Measurements from ENCODE around the gene TTLL3. TPM values are rescaled to one million over a fixed set of nuclear protein-coding genes. Genes with fewer than 3 reads are reported as not detected.
"Not testable (repeated sequence)": the region's sequence is repeated elsewhere in the genome, so short reads cannot be mapped to it uniquely, and the experiment has no call there.

Gene TTLL3
- total RNA-seq, 2 donors from 2014 or later: 12.2 to 13.1 TPM

DNA sequence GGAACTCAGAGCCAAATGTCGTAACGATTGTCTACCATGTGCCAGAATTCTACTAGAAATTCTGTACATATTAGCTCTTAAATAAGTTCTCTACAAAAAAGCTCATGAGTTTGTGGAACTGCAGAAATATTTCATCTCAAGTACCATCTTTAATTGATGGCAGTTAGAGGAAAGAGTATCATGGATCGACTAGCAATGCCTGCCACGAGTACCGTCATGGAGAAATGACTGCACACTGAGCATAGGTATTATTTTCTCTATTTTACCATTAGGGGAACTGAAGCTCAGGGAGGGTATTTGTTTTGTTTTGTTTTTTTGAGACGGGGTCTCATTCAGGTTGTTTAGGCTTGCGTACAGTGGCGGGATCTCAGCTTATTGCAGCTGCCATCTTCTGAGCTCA lies 31.0 kb downstream of the TTLL3 start:
- DNase-seq (ENCODE audit: low spot score): no peak
- Histone ChIP-seq H3K9me3 (no peaks in the 10 kb centered on the region), H3K4me3 (no peak overlapping the region), H3K27me3 (no peaks in the 10 kb centered on the region), H3K36me3 (peaks cover 30% of the 10 kb centered on the region), H3K27ac (no peak overlapping the region), H3K4me1 (peaks cover 0 to 11% of the 10 kb centered on the region in 2 donors)
- TF ChIP-seq, protein P1, sequence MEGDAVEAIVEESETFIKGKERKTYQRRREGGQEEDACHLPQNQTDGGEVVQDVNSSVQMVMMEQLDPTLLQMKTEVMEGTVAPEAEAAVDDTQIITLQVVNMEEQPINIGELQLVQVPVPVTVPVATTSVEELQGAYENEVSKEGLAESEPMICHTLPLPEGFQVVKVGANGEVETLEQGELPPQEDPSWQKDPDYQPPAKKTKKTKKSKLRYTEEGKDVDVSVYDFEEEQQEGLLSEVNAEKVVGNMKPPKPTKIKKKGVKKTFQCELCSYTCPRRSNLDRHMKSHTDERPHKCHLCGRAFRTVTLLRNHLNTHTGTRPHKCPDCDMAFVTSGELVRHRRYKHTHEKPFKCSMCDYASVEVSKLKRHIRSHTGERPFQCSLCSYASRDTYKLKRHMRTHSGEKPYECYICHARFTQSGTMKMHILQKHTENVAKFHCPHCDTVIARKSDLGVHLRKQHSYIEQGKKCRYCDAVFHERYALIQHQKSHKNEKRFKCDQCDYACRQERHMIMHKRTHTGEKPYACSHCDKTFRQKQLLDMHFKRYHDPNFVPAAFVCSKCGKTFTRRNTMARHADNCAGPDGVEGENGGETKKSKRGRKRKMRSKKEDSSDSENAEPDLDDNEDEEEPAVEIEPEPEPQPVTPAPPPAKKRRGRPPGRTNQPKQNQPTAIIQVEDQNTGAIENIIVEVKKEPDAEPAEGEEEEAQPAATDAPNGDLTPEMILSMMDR (IDR thresholded peaks at IDR 0.05): no peak

DNA sequence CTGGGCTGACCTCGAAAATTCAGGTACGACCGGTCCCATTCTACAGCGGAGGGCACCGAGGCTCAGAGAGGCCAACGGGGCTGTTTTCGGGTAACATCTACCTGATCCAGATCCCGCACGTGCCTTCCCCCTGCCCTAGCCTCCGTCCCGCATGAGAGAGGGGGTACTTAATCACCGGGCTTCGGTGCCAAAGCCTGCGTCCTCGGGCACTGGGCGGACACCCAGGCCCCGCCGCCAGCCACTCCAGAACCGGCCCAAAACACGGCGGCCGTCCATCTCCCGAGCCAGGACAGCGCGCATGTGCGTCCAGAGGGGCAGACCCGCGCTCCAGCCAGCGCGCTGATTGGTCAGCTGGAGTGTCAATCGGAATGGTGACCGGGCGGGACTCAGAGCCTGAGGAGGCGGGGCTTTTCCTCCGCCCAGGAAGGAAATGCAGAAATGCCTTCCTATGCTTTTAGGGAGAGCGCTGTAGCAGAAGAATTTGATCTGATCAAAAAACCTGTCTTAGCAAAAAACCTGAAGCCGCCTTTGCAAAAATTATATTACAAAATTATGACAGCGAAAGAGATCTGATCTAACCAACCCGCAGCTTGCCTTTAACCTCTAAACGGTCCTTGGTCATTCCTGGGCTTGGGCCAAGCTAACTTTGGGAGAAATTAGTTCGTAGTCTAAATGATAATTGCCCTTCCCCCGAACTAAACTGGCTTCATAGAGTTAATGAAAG lies 33.8 kb downstream of the TTLL3 start, which contains the start of gene RPUSD3:
Gene RPUSD3 (minus strand): TSS at position 294 of the 724 bp plus-strand sequence. CDS start 18 bp downstream, at position 276.
- peak within 1 kb of the TSS; percentile 59 to 68 for H3K4me3 ChIP-seq
- peak; percentile 99 for DNase-seq (ENCODE audit: low spot score)
- H3K4me1 ChIP-seq: peaks cover 0 to 11% of the 10 kb centered on the region in 2 donors
- TF ChIP-seq, protein P1 (IDR thresholded peaks at IDR 0.05): no peak
- H3K27ac ChIP-seq: peak within 1 kb of the TSS; percentile 79 to 81
- H3K36me3 ChIP-seq: peaks cover 26% of the 10 kb centered on the region
- no peaks in the 10 kb centered on the region for H3K9me3 ChIP-seq
- H3K27me3 ChIP-seq: no peaks in the 10 kb centered on the region

DNA sequence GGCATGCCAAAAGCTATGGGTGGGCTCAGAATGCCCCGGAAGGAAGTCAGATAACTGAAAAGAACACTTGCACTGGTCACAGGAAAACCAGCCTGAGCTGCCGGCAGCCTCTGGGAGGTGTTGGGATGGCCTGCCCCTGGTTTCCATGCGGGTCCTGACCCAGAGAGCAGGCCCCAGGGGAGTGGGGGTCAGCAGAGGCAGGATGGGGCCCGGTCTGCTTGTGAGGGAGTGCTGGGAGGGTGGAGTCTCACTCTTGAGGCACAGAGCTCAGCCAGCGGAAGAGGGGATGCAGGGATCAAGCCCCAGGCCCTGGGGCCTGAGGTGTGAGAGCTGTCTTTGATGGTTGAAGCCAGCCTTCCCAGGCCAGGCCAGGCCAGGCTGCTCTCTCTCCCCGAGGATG lies 36.2 kb downstream of the TTLL3 start:
- Histone ChIP-seq H3K27ac (no peak overlapping the region), H3K36me3 (peaks cover 5% of the 10 kb centered on the region), H3K27me3 (no peaks in the 10 kb centered on the region), H3K4me1 (peaks cover 0 to 11% of the 10 kb centered on the region in 2 donors), H3K4me3 (no peak overlapping the region), H3K9me3 (no peaks in the 10 kb centered on the region)
- TF ChIP-seq, protein P1 (IDR thresholded peaks at IDR 0.05): no peak
- DNase-seq (ENCODE audit: low spot score): no peak

DNA sequence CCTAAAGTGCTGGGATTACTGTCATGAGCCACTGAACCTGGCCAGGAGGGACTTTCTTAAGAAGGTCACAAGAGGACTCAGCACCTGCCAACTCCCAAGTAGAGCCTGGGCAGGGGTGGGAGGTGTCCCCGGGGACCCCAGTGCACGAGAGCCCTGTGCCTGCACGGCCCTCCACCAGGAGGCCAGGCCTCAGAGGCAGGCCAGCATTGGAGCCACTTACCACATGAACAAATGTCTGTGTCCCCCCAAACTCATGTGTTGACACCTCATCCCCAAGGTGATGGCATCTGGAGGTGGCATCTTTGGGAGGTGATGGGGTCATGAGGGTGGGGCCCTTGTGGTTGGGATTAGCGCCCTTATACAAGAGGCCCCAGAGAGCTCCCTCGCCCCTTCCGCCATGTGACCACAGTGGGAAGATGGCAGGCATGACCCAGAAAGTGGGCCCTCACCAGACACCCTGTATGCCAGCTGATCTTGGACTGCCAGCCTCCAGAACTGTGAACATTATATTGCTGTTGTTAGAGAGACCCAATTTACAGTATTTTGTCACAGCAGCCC lies 36.9 kb downstream of the TTLL3 start:
- H3K9me3 ChIP-seq: no peaks in the 10 kb centered on the region
- TF ChIP-seq, protein P1 (IDR thresholded peaks at IDR 0.05): no peak
- DNase-seq (ENCODE audit: low spot score): no peak
- no peaks in the 10 kb centered on the region for H3K36me3 ChIP-seq
- H3K4me3 ChIP-seq: no peak overlapping the region
- H3K4me1 ChIP-seq: peaks cover 0 to 11% of the 10 kb centered on the region in 2 donors
- H3K27me3 ChIP-seq: no peaks in the 10 kb centered on the region
- H3K27ac ChIP-seq: no peak overlapping the region

DNA sequence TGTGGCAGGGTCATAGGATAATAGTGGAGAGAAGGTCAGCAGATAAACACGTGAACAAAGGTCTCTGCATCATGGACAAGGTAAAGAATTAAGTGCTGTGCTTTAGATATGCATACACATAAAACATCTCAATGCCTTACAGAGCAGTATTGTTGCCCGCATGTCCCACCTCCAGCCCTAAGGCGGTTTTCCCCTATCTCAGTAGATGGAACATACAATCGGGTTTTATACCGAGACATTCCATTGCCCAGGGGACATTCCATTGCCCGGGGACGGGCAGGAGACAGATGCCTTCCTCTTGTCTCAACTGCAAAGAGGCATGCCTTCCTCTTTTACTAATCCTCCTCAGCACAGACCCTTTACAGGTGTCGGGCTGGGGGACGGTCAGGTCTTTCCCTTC lies 37.8 kb downstream of the TTLL3 start:
- not testable (repeated sequence) for H3K4me1 ChIP-seq; H3K27me3 ChIP-seq; H3K4me3 ChIP-seq; H3K9me3 ChIP-seq; DNase-seq (ENCODE audit: low spot score); H3K27ac ChIP-seq; H3K36me3 ChIP-seq

DNA sequence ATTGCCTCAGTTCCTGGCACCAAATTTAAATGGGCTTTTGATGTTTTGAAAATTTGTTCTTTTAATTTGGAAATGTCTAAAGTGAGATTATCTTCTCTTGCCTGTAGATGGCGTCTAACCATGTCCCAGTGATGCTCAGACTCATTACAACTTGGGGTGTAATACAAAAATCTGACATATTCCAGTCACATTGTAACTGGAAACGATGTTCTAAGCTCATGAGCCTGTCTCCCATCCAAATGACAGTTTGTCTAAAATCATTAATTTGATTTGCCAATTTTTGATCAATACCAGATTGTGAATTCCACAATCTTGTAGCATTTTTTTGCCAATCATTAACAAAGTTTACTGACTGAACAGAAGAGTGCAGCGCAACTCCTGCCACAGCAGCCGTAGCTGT lies 38.8 kb downstream of the TTLL3 start:
- not testable (repeated sequence) for H3K9me3 ChIP-seq; DNase-seq (ENCODE audit: low spot score); H3K27me3 ChIP-seq; H3K36me3 ChIP-seq; H3K4me3 ChIP-seq; H3K27ac ChIP-seq; H3K4me1 ChIP-seq
- TF ChIP-seq, protein P1 (IDR thresholded peaks at IDR 0.05): peak; percentile 38 to 64

DNA sequence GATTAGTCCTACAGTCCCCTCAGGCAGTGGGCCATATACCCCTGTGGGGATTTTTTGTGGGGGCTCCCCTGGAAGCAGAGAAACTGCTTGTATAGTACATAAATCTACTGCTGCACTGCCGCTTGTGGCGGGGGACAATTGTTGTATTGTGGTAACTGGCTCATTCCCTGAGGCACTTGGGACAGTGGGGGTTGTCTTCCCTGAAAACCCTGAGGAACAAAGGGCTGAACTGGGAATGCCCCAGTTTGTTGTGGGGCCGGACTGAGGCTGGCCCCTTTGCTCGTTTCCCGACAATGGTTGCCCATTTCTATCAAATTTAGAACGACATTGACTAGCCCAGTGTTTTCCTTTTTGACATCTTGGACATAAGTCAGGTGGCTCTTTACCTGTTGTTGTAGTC lies 41.3 kb downstream of the TTLL3 start:
- H3K4me3 ChIP-seq; H3K27ac ChIP-seq; H3K9me3 ChIP-seq; H3K36me3 ChIP-seq; H3K4me1 ChIP-seq; DNase-seq (ENCODE audit: low spot score); H3K27me3 ChIP-seq: not testable (repeated sequence)

DNA sequence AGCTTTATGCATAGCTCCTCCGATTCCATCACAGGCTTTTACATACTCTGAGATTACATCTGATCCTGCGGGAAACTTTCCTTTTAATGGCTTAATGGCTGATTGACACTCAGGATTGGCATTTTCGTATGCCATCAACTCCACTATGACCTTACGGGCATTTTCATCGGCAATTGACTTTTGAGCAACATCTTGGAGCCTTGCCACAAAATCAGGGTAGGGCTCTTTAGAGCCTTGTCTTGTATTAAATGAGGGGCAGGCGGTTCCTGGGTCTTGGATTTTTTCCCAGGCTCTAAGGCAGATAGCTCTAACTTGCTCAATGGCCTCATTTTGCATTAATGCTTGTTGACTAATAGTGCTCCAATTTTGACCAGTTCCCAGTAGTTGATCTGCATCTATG lies 41.9 kb downstream of the TTLL3 start:
- not testable (repeated sequence) for H3K27me3 ChIP-seq; DNase-seq (ENCODE audit: low spot score); H3K9me3 ChIP-seq; H3K36me3 ChIP-seq; H3K4me3 ChIP-seq; H3K4me1 ChIP-seq; H3K27ac ChIP-seq
